Prostate gland (tissue), 2 donors: ENCODE data around the gene ARHGAP21. TPM values are rescaled to one million over a fixed set of nuclear protein-coding genes. Genes with fewer than 3 reads are reported as not detected.

Experiments
- DNase-seq: peaks from one replicate; pipeline ENCODE4 v3.0.0-alpha.2; 2019; ENCODE audit warnings: low spot score
- H3K27ac ChIP-seq, 2 donors: fragments of 200-600 bp; sonication (generic); 2 replicates each; pipeline ENCODE4 v1.5.1; 2017 to 2019
- H3K27me3 ChIP-seq: fragments of 200-600 bp; sonication (generic); replicated peaks from 2 replicates; pipeline ENCODE4 v1.5.1; 2019; ENCODE audit not compliant: insufficient read depth
- H3K36me3 ChIP-seq, 2 donors: fragments of 200-600 bp; sonication (generic); 1 replicate in 1 of 2; 2 replicates in 1 of 2; pipeline versions ENCODE4 v1.5.1 to v1.8.1; 2017 to 2019
- H3K4me1 ChIP-seq: fragments of 200-600 bp; sonication (generic); replicated peaks from 2 replicates; pipeline ENCODE4 v1.5.1; 2019
- H3K4me3 ChIP-seq, 2 donors: fragments of 200-600 bp; sonication (generic); 2 replicates each; pipeline ENCODE4 v1.5.1; 2017 to 2019
- H3K9me3 ChIP-seq: fragments of 200-600 bp; sonication (generic); 2 replicates; pipeline ENCODE4 v1.5.1; 2017
- POLR2A ChIP-seq: fragments of 450-650 bp; IDR thresholded peaks from one replicate; pipeline ENCODE4 v1.6.1; 2016; ENCODE audit warnings: antibody characterized with exemption, mild to moderate bottlenecking
- POLR2AphosphoS5 ChIP-seq: sonication (generic); formaldehyde crosslinking; IDR thresholded peaks from one replicate; pipeline ENCODE4 v1.6.1; 2017; ENCODE audit warnings: antibody characterized with exemption
- WGBS: methylation state at CpG from one replicate; pipeline ENCODE4 v1.1.5; 2018; 5-methylcytosine and 5-hydroxymethylcytosine counted together
- intact Hi-C: fragments of 100-400 bp; cut with DNase I; formaldehyde crosslinking; loops from one replicate; pipeline ENCODE4 v1.14.2; 2022
- total RNA-seq, 2 donors: library from RNA; depleted of rRNA; stranded (reverse); fragments of >200 nt; gene quantifications; one replicate each; pipeline ENCODE4 v1.1.0, GENCODE V29; 2016
- TF ChIP-seq, protein P1 (sequence below), 4 experiments: fragments of 200-600 bp in 2 of 4; fragments of 450-650 bp in 2 of 4; sonication (generic) in 2 of 4; IDR thresholded peaks; 1 replicate in 3 of 4; 2 replicates in 1 of 4; pipeline ENCODE4 v1.5.1; 2016 to 2019; ENCODE audit warnings: antibody characterized with exemption in 4 of 4, mild to moderate bottlenecking in 2 of 4, moderate library complexity in 2 of 4

Gene ARHGAP21
- total RNA-seq, 2 donors from 2014 or later: 42.3 to 44.3 TPM

DNA sequence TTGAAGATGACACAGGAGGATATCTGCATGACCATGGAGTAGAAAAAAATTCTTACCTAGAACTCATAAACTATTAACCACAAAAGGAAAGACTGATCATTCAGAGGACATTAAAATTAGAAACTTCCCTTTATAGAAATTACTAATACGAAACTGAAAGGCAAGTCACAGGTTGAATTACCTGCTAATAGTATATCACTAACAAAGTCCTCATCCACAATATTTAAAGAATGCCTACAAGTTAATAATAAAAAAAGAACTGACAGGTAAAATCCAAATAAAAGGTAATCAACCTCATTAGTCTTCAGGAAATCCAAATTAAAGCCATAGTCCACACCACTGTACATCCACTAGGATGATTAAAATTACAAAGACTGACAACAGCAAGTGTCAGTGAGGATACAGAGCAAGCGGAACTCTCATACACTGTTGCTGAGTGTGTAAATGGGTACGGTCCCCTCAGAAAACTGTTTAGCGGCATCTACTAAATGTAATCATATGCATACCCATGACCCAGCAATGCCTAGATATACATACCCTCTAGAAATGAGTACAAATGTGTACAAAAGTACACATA, 71.2 kb downstream of the ARHGAP21 start:
- no peaks in the 10 kb centered on the region for H3K4me1 ChIP-seq

DNA sequence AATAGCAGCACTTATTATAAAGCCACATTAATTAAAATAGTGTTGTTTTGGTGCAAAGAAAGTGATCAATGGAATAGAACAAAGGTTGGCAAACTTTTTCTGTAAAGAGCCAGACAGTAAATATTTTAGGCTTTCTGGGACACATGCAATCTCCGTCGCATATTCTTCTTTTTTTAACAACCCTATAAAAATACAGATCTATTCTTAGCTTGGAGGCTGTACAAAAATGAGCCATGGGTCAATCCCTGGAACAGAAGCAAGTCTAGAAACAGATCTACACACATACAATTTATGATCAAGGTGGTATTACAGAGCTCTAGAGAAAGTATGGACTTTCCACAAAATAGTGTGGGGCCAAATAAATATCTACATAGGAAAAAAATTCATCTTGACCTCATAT, 71.8 kb downstream of the ARHGAP21 start:
- Histone ChIP-seq H3K27me3 (no peaks in the 10 kb centered on the region), H3K27ac (no peak overlapping the region), H3K4me1 (no peaks in the 10 kb centered on the region), H3K36me3 (no peaks in the 10 kb centered on the region), H3K4me3 (no peak overlapping the region), H3K9me3 (no peaks in the 10 kb centered on the region)
- TF ChIP-seq, protein P1, sequence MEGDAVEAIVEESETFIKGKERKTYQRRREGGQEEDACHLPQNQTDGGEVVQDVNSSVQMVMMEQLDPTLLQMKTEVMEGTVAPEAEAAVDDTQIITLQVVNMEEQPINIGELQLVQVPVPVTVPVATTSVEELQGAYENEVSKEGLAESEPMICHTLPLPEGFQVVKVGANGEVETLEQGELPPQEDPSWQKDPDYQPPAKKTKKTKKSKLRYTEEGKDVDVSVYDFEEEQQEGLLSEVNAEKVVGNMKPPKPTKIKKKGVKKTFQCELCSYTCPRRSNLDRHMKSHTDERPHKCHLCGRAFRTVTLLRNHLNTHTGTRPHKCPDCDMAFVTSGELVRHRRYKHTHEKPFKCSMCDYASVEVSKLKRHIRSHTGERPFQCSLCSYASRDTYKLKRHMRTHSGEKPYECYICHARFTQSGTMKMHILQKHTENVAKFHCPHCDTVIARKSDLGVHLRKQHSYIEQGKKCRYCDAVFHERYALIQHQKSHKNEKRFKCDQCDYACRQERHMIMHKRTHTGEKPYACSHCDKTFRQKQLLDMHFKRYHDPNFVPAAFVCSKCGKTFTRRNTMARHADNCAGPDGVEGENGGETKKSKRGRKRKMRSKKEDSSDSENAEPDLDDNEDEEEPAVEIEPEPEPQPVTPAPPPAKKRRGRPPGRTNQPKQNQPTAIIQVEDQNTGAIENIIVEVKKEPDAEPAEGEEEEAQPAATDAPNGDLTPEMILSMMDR (IDR thresholded peaks at IDR 0.05): no peak
- TF ChIP-seq POLR2AphosphoS5 (no peak), POLR2A (no peak)
- 12% methylated on average over 2 of the region's 2 CpGs for WGBS
- intact Hi-C loops: no loop called here
- no peak for DNase-seq

More for the DNA sequence above, 71.2 kb downstream of the ARHGAP21 start:
- 96% methylated on average over 4 of the region's 4 CpGs for WGBS
- H3K27me3 ChIP-seq: no peaks in the 10 kb centered on the region
- H3K36me3 ChIP-seq: no peaks in the 10 kb centered on the region
- no peak for DNase-seq
- intact Hi-C loops: no loop called here
- H3K27ac ChIP-seq: no peak overlapping the region
- no peaks in the 10 kb centered on the region for H3K9me3 ChIP-seq
- H3K4me3 ChIP-seq: no peak overlapping the region
- TF ChIP-seq POLR2A (no peak), POLR2AphosphoS5 (no peak)
- TF ChIP-seq, protein P1 (IDR thresholded peaks at IDR 0.05): no peak

DNA sequence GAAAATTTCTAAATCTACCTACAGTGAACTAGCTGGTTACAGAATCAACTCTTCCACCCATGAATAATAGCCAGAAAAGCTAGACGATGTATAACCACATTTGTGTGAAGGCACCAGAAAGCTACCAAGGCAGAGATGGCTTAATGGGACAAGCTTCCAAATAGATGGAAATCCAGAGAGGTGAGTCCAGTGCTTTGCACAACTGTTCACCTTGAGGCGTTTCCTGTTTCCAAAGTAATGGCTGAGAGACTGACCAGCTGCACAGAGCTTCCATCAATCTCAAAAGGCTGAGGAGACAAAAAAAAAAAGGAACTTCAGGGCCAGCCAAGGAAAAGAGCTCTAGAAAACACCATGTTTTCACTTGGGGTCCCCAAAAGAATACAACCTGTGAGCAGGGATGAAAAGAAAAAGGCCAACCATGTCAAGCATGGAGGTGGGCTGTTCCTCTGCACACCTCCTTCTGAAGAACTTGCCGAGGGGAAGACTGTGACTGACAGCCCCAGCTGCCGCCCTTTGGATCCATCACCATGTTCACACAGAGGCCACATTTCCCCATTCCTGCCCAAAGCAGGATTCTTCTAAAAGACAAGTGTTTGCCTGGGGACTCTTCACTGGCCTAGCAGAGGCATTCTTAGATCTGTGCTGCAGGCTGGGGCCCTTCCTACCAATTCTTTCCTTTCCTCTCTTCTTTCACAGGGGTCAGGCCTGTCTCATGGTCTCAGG, 72.9 kb downstream of the ARHGAP21 start:
- no peak for DNase-seq
- Histone ChIP-seq H3K27me3 (no peaks in the 10 kb centered on the region), H3K9me3 (no peaks in the 10 kb centered on the region), H3K4me1 (no peaks in the 10 kb centered on the region), H3K27ac (no peak overlapping the region), H3K4me3 (no peak overlapping the region), H3K36me3 (no peaks in the 10 kb centered on the region)
- TF ChIP-seq, protein P1 (IDR thresholded peaks at IDR 0.05): no peak
- TF ChIP-seq POLR2AphosphoS5 (no peak), POLR2A (no peak)
- WGBS: 97% methylated on average over 4 of the region's 4 CpGs
- intact Hi-C loops: no loop called here

DNA sequence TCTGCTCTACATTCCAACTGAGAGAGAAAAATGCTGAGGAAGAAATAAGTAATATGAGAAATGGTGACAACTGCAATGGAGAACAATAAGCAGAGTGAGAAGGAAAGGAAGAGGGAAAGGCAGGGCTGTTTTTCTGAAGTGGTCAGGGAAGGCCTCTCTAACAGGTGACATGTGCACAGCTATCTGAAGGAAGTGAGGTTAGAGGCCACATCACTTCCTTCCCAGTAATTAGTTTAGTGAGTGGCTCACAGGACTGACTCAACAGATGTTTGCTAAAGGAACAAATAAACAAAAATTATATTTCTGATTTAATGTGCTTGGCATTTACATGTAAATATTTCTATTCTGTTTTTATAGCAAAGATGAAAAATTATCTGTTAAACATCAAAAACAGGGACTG, 77.9 kb downstream of the ARHGAP21 start:
- no peak for TF ChIP-seq POLR2A
- TF ChIP-seq POLR2AphosphoS5: no peak
- TF ChIP-seq, protein P1 (IDR thresholded peaks at IDR 0.05): no peak
- Histone ChIP-seq H3K27me3 (no peaks in the 10 kb centered on the region), H3K36me3 (no peaks in the 10 kb centered on the region), H3K4me1 (no peaks in the 10 kb centered on the region), H3K4me3 (no peak overlapping the region), H3K9me3 (no peaks in the 10 kb centered on the region), H3K27ac (no peak overlapping the region)
- no peak for DNase-seq
- intact Hi-C loops: loop anchor here (10.0 kb wide), 1 partner anchor 339 kb away; no protein-coding TSS in a partner anchor

DNA sequence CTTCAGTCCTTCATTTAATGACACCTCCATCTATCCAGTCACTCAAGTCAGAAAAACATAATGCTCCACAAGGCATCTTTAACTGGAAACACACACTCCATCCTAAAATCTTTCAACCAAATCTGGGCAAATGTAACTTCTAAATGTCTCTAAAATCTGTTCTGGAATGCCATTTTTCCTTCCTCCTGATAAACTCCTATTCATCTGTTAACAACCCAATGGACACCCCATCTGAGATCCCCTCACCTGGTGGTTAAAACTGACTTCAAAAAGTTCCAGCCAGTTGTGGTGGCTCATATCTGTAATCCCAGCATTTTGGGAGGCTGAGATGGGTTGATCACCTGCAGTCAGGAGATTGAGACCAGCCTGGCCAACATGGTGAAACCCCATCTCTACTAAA, 78.7 kb downstream of the ARHGAP21 start:
- H3K9me3 ChIP-seq: no peaks in the 10 kb centered on the region
- intact Hi-C loops: loop anchor here (10.0 kb wide), 1 partner anchor 340 kb away; no protein-coding TSS in a partner anchor
- H3K4me3 ChIP-seq: no peak overlapping the region
- H3K27me3 ChIP-seq: no peaks in the 10 kb centered on the region
- no peak for DNase-seq
- H3K27ac ChIP-seq: no peak overlapping the region
- no peaks in the 10 kb centered on the region for H3K4me1 ChIP-seq
- no peaks in the 10 kb centered on the region for H3K36me3 ChIP-seq
- TF ChIP-seq POLR2A: no peak
- TF ChIP-seq POLR2AphosphoS5: no peak
- TF ChIP-seq, protein P1 (IDR thresholded peaks at IDR 0.05): no peak
